Left ventricle myocardium inferior (tissue), 1 donor: ENCODE results near the gene TBC1D9. TPM values are rescaled to one million over a fixed set of nuclear protein-coding genes. Genes with fewer than 3 reads are reported as not detected.

Source experiments
- DNase-seq: peaks from one replicate; pipeline ENCODE4 v3.0.0-alpha.2; 2020
- H3K27ac ChIP-seq: fragments of 200-600 bp; replicated peaks from 2 replicates; pipeline ENCODE4 v1.8.0; 2021
- H3K27me3 ChIP-seq: fragments of 200-600 bp; 2 replicates; pipeline ENCODE4 v1.8.0; 2021; ENCODE audit warnings: low read depth
- H3K36me3 ChIP-seq: fragments of 200-600 bp; 2 replicates; pipeline ENCODE4 v1.8.0; 2021
- H3K4me1 ChIP-seq: fragments of 200-600 bp; 2 replicates; pipeline ENCODE4 v1.8.0; 2021
- H3K4me3 ChIP-seq: fragments of 200-600 bp; 2 replicates; pipeline ENCODE4 v1.8.0; 2021; ENCODE audit warnings: mild to moderate bottlenecking, moderate library complexity
- H3K9me3 ChIP-seq: fragments of 200-600 bp; replicated peaks from 2 replicates; pipeline ENCODE4 v1.8.0; 2021
- intact Hi-C: fragments of 100-400 bp; cut with micrococcal nuclease; formaldehyde crosslinking; loops from one replicate; pipeline ENCODE4 v1.11.0; 2022
- total RNA-seq: library from RNA; stranded (reverse); fragmentation: NEBNext Ultra II Directional; extraction: Animal tissue kit (Norgen Biotek cat#: 25700); gene quantifications from one replicate; pipeline ENCODE4 v1.2.1, GENCODE V29; 2021
- TF ChIP-seq, protein P1 (sequence below): fragments of 200-600 bp; IDR thresholded peaks from 2 replicates; pipeline ENCODE4 v1.8.0; 2021; ENCODE audit warnings: antibody characterized with exemption, mild to moderate bottlenecking, borderline replicate concordance
- donor health status: DM: no; HTN: yes; CAD: no; lungs with severe emphysema.

The TBC1D9 gene
- total RNA-seq, 1 donor from 2014 or later: 11.4 TPM

- Histone ChIP-seq H3K27me3 (no peaks in the 10 kb centered on the region), H3K4me3 (no peak overlapping the region), H3K9me3 (no peaks in the 10 kb centered on the region), H3K27ac (peak overlapping the region; percentile 51), H3K36me3 (no peaks in the 10 kb centered on the region), H3K4me1 (peaks cover 78% of the 10 kb centered on the region)
- TF ChIP-seq, protein P1, sequence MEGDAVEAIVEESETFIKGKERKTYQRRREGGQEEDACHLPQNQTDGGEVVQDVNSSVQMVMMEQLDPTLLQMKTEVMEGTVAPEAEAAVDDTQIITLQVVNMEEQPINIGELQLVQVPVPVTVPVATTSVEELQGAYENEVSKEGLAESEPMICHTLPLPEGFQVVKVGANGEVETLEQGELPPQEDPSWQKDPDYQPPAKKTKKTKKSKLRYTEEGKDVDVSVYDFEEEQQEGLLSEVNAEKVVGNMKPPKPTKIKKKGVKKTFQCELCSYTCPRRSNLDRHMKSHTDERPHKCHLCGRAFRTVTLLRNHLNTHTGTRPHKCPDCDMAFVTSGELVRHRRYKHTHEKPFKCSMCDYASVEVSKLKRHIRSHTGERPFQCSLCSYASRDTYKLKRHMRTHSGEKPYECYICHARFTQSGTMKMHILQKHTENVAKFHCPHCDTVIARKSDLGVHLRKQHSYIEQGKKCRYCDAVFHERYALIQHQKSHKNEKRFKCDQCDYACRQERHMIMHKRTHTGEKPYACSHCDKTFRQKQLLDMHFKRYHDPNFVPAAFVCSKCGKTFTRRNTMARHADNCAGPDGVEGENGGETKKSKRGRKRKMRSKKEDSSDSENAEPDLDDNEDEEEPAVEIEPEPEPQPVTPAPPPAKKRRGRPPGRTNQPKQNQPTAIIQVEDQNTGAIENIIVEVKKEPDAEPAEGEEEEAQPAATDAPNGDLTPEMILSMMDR: no peak
- DNase-seq: no peak
- intact Hi-C loops: no loop called here
Measured at GRCh38 chr4:140719686-140720085, 36.5 kb downstream of the TBC1D9 start.

- intact Hi-C loops: no loop called here
- Histone ChIP-seq H3K36me3 (no peaks in the 10 kb centered on the region), H3K27me3 (no peaks in the 10 kb centered on the region), H3K4me1 (peaks cover 76% of the 10 kb centered on the region), H3K9me3 (no peaks in the 10 kb centered on the region), H3K4me3 (no peak overlapping the region), H3K27ac (no peak overlapping the region)
- TF ChIP-seq, protein P1: no peak
- no peak for DNase-seq
Measured at GRCh38 chr4:140719022-140719421, 37.2 kb downstream of the TBC1D9 start.

DNA sequence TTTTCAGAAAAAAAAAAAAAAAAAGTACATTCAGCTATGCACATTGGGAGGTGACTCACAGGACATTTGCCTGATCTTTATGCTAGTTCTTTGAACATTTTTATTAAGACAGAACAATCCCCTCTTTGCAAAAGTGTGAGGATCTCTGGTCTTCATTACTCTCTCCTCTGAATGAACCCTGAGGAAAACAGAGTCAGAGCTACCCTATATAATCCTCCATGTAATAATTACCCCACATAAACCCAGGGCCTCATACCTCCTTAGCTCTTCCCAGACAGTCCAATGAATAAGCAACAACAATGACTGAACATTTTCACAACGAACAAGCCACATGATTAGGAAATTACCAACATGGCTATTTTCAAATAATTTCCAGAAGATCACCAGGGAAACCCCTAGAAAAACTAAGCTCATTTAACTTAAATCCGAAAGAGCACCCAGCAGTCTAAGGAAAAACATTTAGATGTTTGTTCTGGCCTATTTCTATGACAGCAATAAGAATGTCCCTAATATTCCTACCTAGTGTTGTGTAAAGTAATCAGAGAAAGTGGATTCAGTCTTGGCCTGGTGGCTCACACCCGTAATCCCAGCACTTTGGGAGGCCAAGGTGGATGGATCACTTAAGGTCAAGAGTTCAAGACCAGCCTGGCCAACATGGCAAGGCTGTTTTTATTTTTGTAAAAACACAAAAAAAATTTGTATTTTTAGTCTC, 37.8 kb downstream of the TBC1D9 start:
- TF ChIP-seq, protein P1: no peak
- H3K27ac ChIP-seq: peak overlapping the region; percentile 7
- intact Hi-C loops: no loop called here
- DNase-seq: no peak
- no peaks in the 10 kb centered on the region for H3K27me3 ChIP-seq
- no peaks in the 10 kb centered on the region for H3K9me3 ChIP-seq
- H3K4me1 ChIP-seq: peaks cover 70% of the 10 kb centered on the region
- H3K4me3 ChIP-seq: no peak overlapping the region
- no peaks in the 10 kb centered on the region for H3K36me3 ChIP-seq

GRCh38 chr4:140717313-140717712, 38.9 kb downstream of the TBC1D9 start:
- Histone ChIP-seq H3K4me3 (no peak overlapping the region), H3K36me3 (no peaks in the 10 kb centered on the region), H3K27ac (no peak overlapping the region), H3K9me3 (no peaks in the 10 kb centered on the region), H3K4me1 (peaks cover 64% of the 10 kb centered on the region), H3K27me3 (no peaks in the 10 kb centered on the region)
- TF ChIP-seq, protein P1: no peak
- intact Hi-C loops: no loop called here
- no peak for DNase-seq

GRCh38 chr4:140715119-140715518, 41.1 kb downstream of the TBC1D9 start:
- Histone ChIP-seq H3K9me3 (no peaks in the 10 kb centered on the region), H3K4me3 (no peak overlapping the region), H3K27ac (no peak overlapping the region), H3K27me3 (no peaks in the 10 kb centered on the region), H3K4me1 (peaks cover 61% of the 10 kb centered on the region), H3K36me3 (no peaks in the 10 kb centered on the region)
- TF ChIP-seq, protein P1: no peak
- intact Hi-C loops: no loop called here
- DNase-seq: no peak
